ENCODE data around the gene TP63.

The TP63 gene

GRCh38 chr3:189685291-189685690 lies 54.1 kb downstream of the TP63 start:
- DNase-seq: no peak

GRCh38 chr3:189685860-189686259 lies 54.7 kb downstream of the TP63 start:
- DNase-seq: no peak

GRCh38 chr3:189687475-189687874 lies 56.3 kb downstream of the TP63 start:
- no peak for DNase-seq

- DNase-seq: no peak
Observed at GRCh38 chr3:189688262-189688661, 57.1 kb downstream of the TP63 start.

- no peak for DNase-seq
Observed at GRCh38 chr3:189689625-189690024, 58.4 kb downstream of the TP63 start.

GRCh38 chr3:189690237-189690636 lies 59.0 kb downstream of the TP63 start:
- no peak for DNase-seq

GRCh38 chr3:189690672-189691071 lies 59.5 kb downstream of the TP63 start:
- no peak for DNase-seq

GRCh38 chr3:189695400-189695799 lies 64.2 kb downstream of the TP63 start:
- no peak for DNase-seq

GRCh38 chr3:189698811-189699210 lies 67.6 kb downstream of the TP63 start:
- no peak for DNase-seq

- DNase-seq: no peak
Observed at GRCh38 chr3:189699885-189700284, 68.7 kb downstream of the TP63 start.

GRCh38 chr3:189702066-189702646 lies 71.0 kb downstream of the TP63 start:
- no peak for DNase-seq

GRCh38 chr3:189703865-189704264 lies 72.7 kb downstream of the TP63 start:
- no peak for DNase-seq

- DNase-seq: no peak
Observed at GRCh38 chr3:189708375-189708774, 77.2 kb downstream of the TP63 start.

GRCh38 chr3:189710620-189711402 lies 79.6 kb downstream of the TP63 start:
- no peak for DNase-seq

- DNase-seq: no peak
Observed at GRCh38 chr3:189712906-189713483, 81.8 kb downstream of the TP63 start.

- no peak for DNase-seq
Observed at GRCh38 chr3:189714991-189715961, 84.1 kb downstream of the TP63 start.

- no peak for DNase-seq
Observed at GRCh38 chr3:189718215-189718614, 87.0 kb downstream of the TP63 start.

GRCh38 chr3:189720736-189721417 lies 89.7 kb downstream of the TP63 start:
- no peak for DNase-seq

- no peak for DNase-seq
Observed at GRCh38 chr3:189721873-189722665, 90.9 kb downstream of the TP63 start.

- no peak for DNase-seq
Observed at GRCh38 chr3:189724356-189724755, 93.2 kb downstream of the TP63 start.

GRCh38 chr3:189726277-189726676 lies 95.1 kb downstream of the TP63 start:
- no peak for DNase-seq

- no peak for DNase-seq
Observed at GRCh38 chr3:189727158-189727557, 96.0 kb downstream of the TP63 start.

All from cortex of kidney (tissue), 1 donor.